K562 (cell line): ENCODE measurements around the gene OLFML2A. TPM values are rescaled to one million over a fixed set of nuclear protein-coding genes. Genes with fewer than 3 reads are reported as not detected.

ENCODE experiments used
- ATAC-seq: fragments of 200-7000 bp; cut with Tn5 transposase; 3 replicates; pipeline ENCODE4 v1.9.1; 2020; ENCODE audit warnings: moderate library complexity
- BruUV-seq: library from RNA; stranded (reverse); fragments of 400-500 nt; replicated peaks from 2 replicates; lab custom pipeline; 2021; lab: Mats Ljungman, UMichigan
- CTCF ChIA-PET: fragments of 300-600 bp; formaldehyde crosslinking; extraction: SDS; loops from one replicate; lab custom pipeline; 2021; ENCODE audit warnings: low intra/inter-chr PET ratio; lab: Yijun Ruan, JAX
- POLR2A ChIA-PET: fragments of 300-600, 350-650 bp; sonication (Branson Sonifier 250); formaldehyde crosslinking; extraction: SDS; loops from one replicate; lab custom pipeline; 2021; ENCODE audit warnings: antibody characterized with exemption, inconsistent platforms; lab: Yijun Ruan, JAX
- DNase-seq, 4 experiments: peaks; one replicate each; pipeline versions ENCODE4 v3.0.0 to v3.0.0-alpha.2; 2011 to 2018; ENCODE audit warnings: low spot score in 3 of 4, mixed read lengths in 3 of 4; ENCODE audit errors: extremely low read depth in 1 of 4
- FAIRE-seq: peaks from 2 replicates; lab custom pipeline; 2011; peaks lifted over from hg19 to GRCh38; lab: Jason Lieb, UNC
- H2AFZ ChIP-seq: 2 replicates; pipeline ENCODE4 v1.6.0; 2011; ENCODE audit warnings: low read depth, low read length, control low read depth, inconsistent platforms
- H3K27ac ChIP-seq: fragments of 200-600 bp; 3 replicates; pipeline ENCODE4 v1.8.0; 2011; ENCODE audit warnings: low read depth, mild to moderate bottlenecking, control low read depth, inconsistent platforms, low read length, moderate library complexity, mixed read lengths; ENCODE audit errors: extremely low read depth
- H3K27me3 ChIP-seq, 2 experiments: fragments of 300-600 bp in 1 of 2; 2 replicates in 1 of 2; 3 replicates in 1 of 2; pipeline versions ENCODE4 v1.6.0 to v1.8.0; 2011; ENCODE audit warnings: inconsistent platforms in 2 of 2, low read length in 2 of 2, mild to moderate bottlenecking in 1 of 2, mixed read lengths in 1 of 2, moderate library complexity in 1 of 2; ENCODE audit not compliant: control insufficient read depth in 2 of 2, insufficient read depth in 2 of 2
- H3K36me3 ChIP-seq: fragments of 300-600 bp; 3 replicates; pipeline ENCODE4 v1.8.0; 2011; ENCODE audit warnings: mild to moderate bottlenecking, low read length, inconsistent platforms; ENCODE audit not compliant: control insufficient read depth, insufficient read depth
- H3K4me1 ChIP-seq, 2 experiments: fragments of 200-600 bp in 1 of 2; replicated peaks in 1 of 2; 2 replicates in 1 of 2; 3 replicates in 1 of 2; pipeline versions ENCODE4 v1.5.1 to v1.8.0; 2011; ENCODE audit warnings: inconsistent platforms in 2 of 2, low read length in 2 of 2, mild to moderate bottlenecking in 1 of 2, mixed read lengths in 1 of 2, moderate library complexity in 1 of 2; ENCODE audit not compliant: control insufficient read depth in 2 of 2, insufficient read depth in 2 of 2
- H3K4me2 ChIP-seq: 2 replicates; pipeline ENCODE4 v1.6.1; 2011; ENCODE audit warnings: low read length, control low read depth, inconsistent platforms, mixed read lengths; ENCODE audit not compliant: insufficient read depth
- H3K4me3 ChIP-seq: fragments of 200-600 bp; sonication (generic), shearing (Covaris generic); 2 replicates; pipeline ENCODE4 v1.5.1; 2016; ENCODE audit warnings: control low read depth, inconsistent platforms
- H3K79me2 ChIP-seq: fragments of 200-600 bp; 3 replicates; pipeline ENCODE4 v1.8.0; 2011; ENCODE audit warnings: low read length, inconsistent platforms; ENCODE audit not compliant: control insufficient read depth, insufficient read depth
- H3K9ac ChIP-seq, 2 experiments: 2 replicates each; pipeline versions ENCODE4 v1.6.0 to v1.6.1; 2011; ENCODE audit warnings: low read depth in 2 of 2, low read length in 2 of 2, control low read depth in 1 of 2, inconsistent platforms in 1 of 2, mild to moderate bottlenecking in 1 of 2, mixed read lengths in 1 of 2; ENCODE audit not compliant: insufficient read depth in 1 of 2
- H3K9me1 ChIP-seq: one replicate; pipeline ENCODE4 v1.6.0; 2011; ENCODE audit warnings: inconsistent platforms, mild to moderate bottlenecking, low read length, moderate library complexity; ENCODE audit not compliant: control insufficient read depth, insufficient read depth
- H3K9me3 ChIP-seq: replicated peaks from 2 replicates; pipeline ENCODE4 v1.5.1; 2011; ENCODE audit warnings: low read depth, low read length, inconsistent platforms; ENCODE audit not compliant: control insufficient read depth, insufficient read depth
- H4K20me1 ChIP-seq: replicated peaks from 2 replicates; pipeline ENCODE4 v1.6.1; 2011; ENCODE audit warnings: low read length, inconsistent platforms, mixed read lengths; ENCODE audit not compliant: control insufficient read depth, insufficient read depth
- CREB3 ChIP-seq: fragments of 450-650 bp; conservative IDR thresholded peaks from 2 replicates; pipeline ENCODE4 v1.6.1; 2016; ENCODE audit warnings: missing genetic modification characterization, low read depth, mild to moderate bottlenecking, missing compliant biosample characterization, moderate library complexity
- ELF4 ChIP-seq: fragments of 450-650 bp; formaldehyde crosslinking; IDR thresholded peaks from 2 replicates; pipeline ENCODE4 v1.4.0; 2022; ENCODE audit warnings: missing genetic modification characterization
- EWSR1 ChIP-seq: fragments of 450-650 bp; IDR thresholded peaks from 2 replicates; pipeline ENCODE4 v1.6.1; 2018; ENCODE audit warnings: borderline replicate concordance, mild to moderate bottlenecking, low read depth, moderate library complexity; ENCODE audit not compliant: partially characterized antibody
- POU5F1 ChIP-seq: fragments of 150-350 bp; IDR thresholded peaks from 2 replicates; pipeline ENCODE4 v1.6.1; 2014; ENCODE audit warnings: borderline replicate concordance, low read length, low read depth, mild to moderate bottlenecking; ENCODE audit not compliant: partially characterized antibody
- RBM22 ChIP-seq: fragments of 200-400 bp; formaldehyde crosslinking; IDR thresholded peaks from 2 replicates; pipeline ENCODE4 v1.6.1; 2018; ENCODE audit warnings: low read length, low read depth; ENCODE audit not compliant: poor library complexity, severe bottlenecking
- XRCC4 ChIP-seq: IDR thresholded peaks from one replicate; pipeline ENCODE4 v1.6.1; 2011; ENCODE audit not compliant: insufficient read depth, insufficient read length; ENCODE audit errors: extremely low read depth
- ZKSCAN8 ChIP-seq: fragments of 200-800 bp; sonication (Bioruptor generic); IDR thresholded peaks from 2 replicates; pipeline ENCODE4 v1.6.1; 2016; ENCODE audit warnings: missing genetic modification characterization, missing compliant biosample characterization
- ZNF121 ChIP-seq: sonication (generic); formaldehyde crosslinking; conservative IDR thresholded peaks from 2 replicates; pipeline ENCODE4 v1.8.0; 2022; ENCODE audit warnings: missing genetic modification reagents
- ZNF586 ChIP-seq: fragments of 450-650 bp; formaldehyde crosslinking; conservative IDR thresholded peaks from 2 replicates; pipeline ENCODE4 v1.4.0; 2020; ENCODE audit warnings: mild to moderate bottlenecking, moderate library complexity
- ZSCAN29 ChIP-seq: fragments of 450-650 bp; IDR thresholded peaks from 2 replicates; pipeline ENCODE4 v1.6.1; 2017
- WGBS: fragments of 100-300 bp; shearing (Covaris generic); methylation state at CpG from one replicate; pipeline ENCODE4 v1.1.6; 2016; ENCODE audit warnings: low coverage, mixed read lengths; ENCODE audit not compliant: insufficient coverage; ENCODE audit errors: missing lambda C conversion rate; 5-methylcytosine and 5-hydroxymethylcytosine counted together
- in situ Hi-C: fragments of 300-500 bp; cut with MboI; formaldehyde crosslinking; loops from 4 replicates; pipeline ENCODE4 v1.15.0; 2018; ENCODE audit warnings: inconsistent platforms, mixed read lengths
- intact Hi-C: fragments of 100-400 bp; cut with micrococcal nuclease; formaldehyde crosslinking; loops from 2 replicates; pipeline ENCODE4 v1.14.2; 2022
- polyA plus RNA-seq, 8 experiments: library from polyadenylated mRNA; depleted of rRNA in 4 of 8; stranded (reverse) in 5 of 8; unstranded in 3 of 8; fragments of >200 nt; fragmentation: Nextera tagmentation in 2 of 8; fragmentation: Illumina TruSeq in 1 of 8; extraction: Ambion mirVana in 2 of 8; extraction: Trizol in 1 of 8; gene quantifications; 2 replicates each; pipeline versions ENCODE4 v1.2.1 to v1.2.3, GENCODE V29; 2011 to 2014; ENCODE audit warnings: inconsistent platforms in 1 of 8, missing spikeins in 1 of 8
- total RNA-seq, 7 experiments: library from RNA; depleted of rRNA in 6 of 7; stranded (reverse); fragments of >200 nt in 6 of 7; fragmentation: Illumina TruSeq in 2 of 7; extraction: Trizol in 2 of 7; gene quantifications; 2 replicates each; pipeline versions ENCODE4 v1.2.1 to v1.2.3, GENCODE V29; 2011 to 2021; ENCODE audit warnings: low replicate concordance in 1 of 7

The OLFML2A gene
- total and polyA plus RNA-seq, 9 of the 15 experiments (the other 6 are each of a cell fraction or from before 2014, with no cell fraction given) = 0.16 TPM; not detected in 8

GRCh38 chr9:124788542-124789217 is 11.7 kb downstream of the OLFML2A start:
- WGBS = 15% methylated on average over 3 of the region's 3 CpGs
- in situ Hi-C loops = no loop called here
- CTCF ChIA-PET = no interaction called here
- H3K36me3 ChIP-seq = no peaks in the 10 kb centered on the region
- intact Hi-C loops = no loop called here
- peaks cover 0 to 8% of the 10 kb centered on the region in 2 experiments; a peak in 2 of 5 replicates for H3K4me1 ChIP-seq
- H3K27me3 ChIP-seq = peaks cover 0 to 11% of the 10 kb centered on the region in 2 experiments; a peak in 2 of 5 replicates
- H3K4me2 ChIP-seq = no peak overlapping the region
- DNase-seq (no peak), FAIRE-seq (no peak), ATAC-seq (no peak)
- TF ChIP-seq ZSCAN29 (no peak), RBM22 (no peak), ZNF121 (CRISPR knock-in tag) (peak; percentile 85)
- H3K27ac ChIP-seq = no peak overlapping the region
- H4K20me1 ChIP-seq = no peaks in the 10 kb centered on the region
- no TSS peak for BruUV-seq
- POLR2A ChIA-PET = interaction anchor here (0.6 to 1.5 kb wide), 3 partner anchors 65 to 320 kb away, joined by 3 to 6 read pairs (median 5); partner anchors contain the start of gene WDR38
- H2AFZ ChIP-seq = no peak overlapping the region
- no peaks in the 10 kb centered on the region for H3K79me2 ChIP-seq
- H3K9me3 ChIP-seq = no peaks in the 10 kb centered on the region
- H3K4me3 ChIP-seq = no peak overlapping the region
- H3K9ac ChIP-seq = no peak overlapping the region; a peak in 1 of 4 replicates
- H3K9me1 ChIP-seq = no peaks in the 10 kb centered on the region

- Histone ChIP-seq H3K4me1 (peaks cover 0 to 8% of the 10 kb centered on the region in 2 experiments; a peak in 2 of 5 replicates), H3K27me3 (peaks cover 0 to 11% of the 10 kb centered on the region in 2 experiments; a peak in 2 of 5 replicates), H3K9ac (no peak overlapping the region), H3K9me3 (no peaks in the 10 kb centered on the region), H2AFZ (no peak overlapping the region), H3K4me3 (no peak overlapping the region), H3K9me1 (no peaks in the 10 kb centered on the region), H3K27ac (no peak overlapping the region), H4K20me1 (no peaks in the 10 kb centered on the region), H3K79me2 (no peaks in the 10 kb centered on the region), H3K4me2 (no peak overlapping the region), H3K36me3 (no peaks in the 10 kb centered on the region)
- ChIA-PET POLR2A (interaction anchor here (0.6 to 1.5 kb wide), 4 partner anchors 17 to 321 kb away, joined by 4 to 6 read pairs (median 6); no protein-coding TSS in a partner anchor), CTCF (no interaction called here)
- no peak for DNase-seq
- no TSS peak for BruUV-seq
- ATAC-seq = no peak
- TF ChIP-seq XRCC4 = no peak
- TF ChIP-seq ELF4 (CRISPR knock-in tag) = no peak
- no peak for TF ChIP-seq CREB3
- TF ChIP-seq EWSR1 = no peak
- TF ChIP-seq POU5F1 = no peak
- TF ChIP-seq ZNF586 (CRISPR knock-in tag) = no peak
- no peak for TF ChIP-seq ZKSCAN8
- in situ Hi-C loops (no loop called here), intact Hi-C loops (no loop called here)
- FAIRE-seq = no peak
- 6% methylated on average over 2 of the region's 2 CpGs for WGBS
Measured at GRCh38 chr9:124789531-124789930, 12.6 kb downstream of the OLFML2A start.
